GM18526 (cell line): Measurements from ENCODE around the gene EFHD2.

Experiments
- POLR2A ChIP-seq: IDR thresholded peaks from 3 replicates; pipeline ENCODE4 v1.6.1; 2011; ENCODE audit not compliant: insufficient read length; ENCODE audit errors: extremely low read depth

The EFHD2 gene

GRCh38 chr1:15469361-15469760 lies 59.7 kb downstream of the EFHD2 start:
- no peak for TF ChIP-seq POLR2A

DNA sequence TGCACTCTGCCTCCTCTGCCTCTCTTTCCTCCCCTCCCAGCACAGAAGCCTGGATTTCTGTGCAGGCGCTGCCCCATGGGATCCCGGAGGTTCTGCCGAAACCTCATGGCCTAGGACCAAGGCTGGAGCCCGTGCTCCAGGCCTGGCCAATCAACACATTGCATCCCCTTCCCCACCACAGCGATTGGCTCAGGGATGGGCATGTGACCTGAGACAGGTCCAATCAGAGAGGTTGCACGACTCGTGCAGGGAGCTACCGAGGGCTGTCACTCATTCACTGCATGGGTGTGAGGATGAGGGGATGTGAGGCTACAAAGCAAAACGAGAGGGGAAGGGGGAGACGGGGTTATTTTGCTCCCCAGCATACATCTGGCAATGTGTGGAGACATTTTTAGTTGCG lies 62.9 kb downstream of the EFHD2 start:
- TF ChIP-seq POLR2A, result no peak

- no peak for TF ChIP-seq POLR2A
These were observed 66.1 kb downstream of the EFHD2 start, which contains the start of gene CELA2B for GRCh38 chr1:15475752-15476314. Gene CELA2B (plus strand): TSS chr1:15476104. CDS start chr1:15476126, 22 bp downstream.

- TF ChIP-seq POLR2A, result no peak
These were observed 67.2 kb downstream of the EFHD2 start for GRCh38 chr1:15476927-15477326.

GRCh38 chr1:15477646-15478212 lies 68.0 kb downstream of the EFHD2 start:
- no peak for TF ChIP-seq POLR2A
